GM18526 (cell line): ENCODE data around the gene DOCK1.

Source experiments
- POLR2A ChIP-seq: IDR thresholded peaks from 3 replicates; pipeline ENCODE4 v1.6.1; 2011; ENCODE audit not compliant: insufficient read length; ENCODE audit errors: extremely low read depth

The DOCK1 gene

DNA sequence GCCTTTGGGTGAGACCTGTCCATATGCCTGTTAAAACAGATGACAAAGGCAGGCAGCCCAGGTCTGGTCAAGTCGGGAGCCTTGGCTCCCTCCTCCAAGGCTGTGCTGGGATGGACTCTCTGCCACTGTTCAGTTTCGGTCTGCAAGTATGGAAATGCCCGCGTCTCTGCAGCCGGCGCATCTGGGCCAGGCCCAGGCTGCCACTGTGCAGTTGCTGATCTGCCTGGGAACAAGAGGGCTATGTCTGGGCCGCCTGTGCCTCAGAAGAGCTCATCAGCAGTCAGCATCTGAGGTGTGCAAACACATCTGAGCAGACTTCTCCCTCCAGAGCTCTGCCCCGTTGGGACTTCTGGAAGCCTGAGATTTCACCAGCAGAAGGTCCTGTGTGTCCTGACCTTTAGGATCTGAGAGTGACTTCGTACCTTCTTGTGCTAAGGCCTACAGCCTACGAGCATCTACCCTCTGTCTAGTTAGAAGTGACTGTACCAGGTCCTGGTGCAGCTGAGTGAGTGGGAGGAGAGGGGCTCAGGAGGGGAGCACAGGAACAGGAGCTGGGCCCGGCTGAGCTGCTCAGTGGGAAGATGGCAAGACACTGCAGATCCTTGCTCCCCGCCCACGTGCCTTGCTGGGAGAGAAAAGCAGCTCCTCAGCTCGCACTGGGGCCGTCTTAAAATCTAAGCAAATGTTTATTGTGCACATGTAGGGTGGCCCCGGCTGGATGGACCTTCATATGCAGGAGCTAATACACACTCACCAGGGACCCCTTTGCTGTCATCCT lies 50.9 kb downstream of the DOCK1 start:
- no peak for TF ChIP-seq POLR2A

DNA sequence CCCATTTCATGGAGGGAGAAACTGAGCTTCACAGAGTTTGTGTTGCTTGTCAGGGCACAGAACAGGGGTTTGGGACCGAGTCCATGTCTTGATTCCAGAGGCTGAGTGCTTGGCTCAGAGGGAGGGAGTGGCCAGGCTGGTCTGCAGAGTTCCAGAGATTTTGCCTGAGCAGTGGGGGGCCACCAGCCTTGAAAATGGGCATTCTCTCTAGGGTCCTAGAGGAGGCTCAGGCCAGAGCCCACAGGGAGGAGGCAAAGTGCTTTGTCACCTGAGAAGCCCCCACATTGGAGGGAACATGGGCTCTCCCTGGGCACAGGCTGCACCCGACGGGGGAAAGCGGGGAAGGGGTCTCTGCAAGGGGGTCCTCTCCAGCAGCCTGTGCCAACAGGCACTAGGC lies 51.5 kb downstream of the DOCK1 start:
- TF ChIP-seq POLR2A = no peak

DNA sequence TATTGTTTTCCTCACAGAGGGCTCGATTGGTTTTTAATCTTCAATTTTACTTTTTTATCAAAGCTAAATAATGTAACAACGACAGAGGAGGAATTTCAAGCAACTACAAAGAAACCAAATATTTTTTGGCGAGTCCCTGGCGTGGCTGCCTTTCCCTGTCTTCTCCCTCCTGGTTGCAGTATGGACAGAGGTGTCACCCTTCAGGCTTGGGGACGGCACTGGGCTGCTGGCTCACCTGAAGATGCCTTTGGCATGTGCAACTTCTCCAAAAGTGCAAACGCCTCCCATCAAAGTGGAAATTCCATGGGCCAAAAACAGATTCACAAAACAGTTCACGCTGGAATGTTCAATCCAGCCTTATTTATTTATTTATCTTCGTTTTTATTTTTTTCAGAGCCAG lies 51.9 kb downstream of the DOCK1 start:
- no peak for TF ChIP-seq POLR2A

DNA sequence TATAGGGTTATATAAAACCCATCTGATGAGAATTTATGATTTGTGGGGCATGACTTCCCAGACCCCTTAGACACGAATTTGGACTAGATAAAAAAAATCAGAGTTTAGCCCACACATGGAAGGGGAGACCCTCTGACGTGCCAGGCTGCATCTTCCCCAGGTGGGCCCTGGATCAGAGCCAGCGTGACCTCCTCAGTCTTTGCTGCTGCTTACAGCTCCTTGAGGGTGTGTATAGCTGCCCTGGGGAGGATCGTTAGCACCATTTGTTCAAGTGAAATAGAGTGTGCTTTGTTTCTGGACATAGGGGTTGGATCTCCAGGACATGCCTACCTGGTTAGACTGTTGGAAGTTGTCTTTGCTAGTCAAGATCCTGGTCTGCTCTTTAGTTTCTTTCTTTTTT lies 54.2 kb downstream of the DOCK1 start:
- TF ChIP-seq POLR2A = no peak

DNA sequence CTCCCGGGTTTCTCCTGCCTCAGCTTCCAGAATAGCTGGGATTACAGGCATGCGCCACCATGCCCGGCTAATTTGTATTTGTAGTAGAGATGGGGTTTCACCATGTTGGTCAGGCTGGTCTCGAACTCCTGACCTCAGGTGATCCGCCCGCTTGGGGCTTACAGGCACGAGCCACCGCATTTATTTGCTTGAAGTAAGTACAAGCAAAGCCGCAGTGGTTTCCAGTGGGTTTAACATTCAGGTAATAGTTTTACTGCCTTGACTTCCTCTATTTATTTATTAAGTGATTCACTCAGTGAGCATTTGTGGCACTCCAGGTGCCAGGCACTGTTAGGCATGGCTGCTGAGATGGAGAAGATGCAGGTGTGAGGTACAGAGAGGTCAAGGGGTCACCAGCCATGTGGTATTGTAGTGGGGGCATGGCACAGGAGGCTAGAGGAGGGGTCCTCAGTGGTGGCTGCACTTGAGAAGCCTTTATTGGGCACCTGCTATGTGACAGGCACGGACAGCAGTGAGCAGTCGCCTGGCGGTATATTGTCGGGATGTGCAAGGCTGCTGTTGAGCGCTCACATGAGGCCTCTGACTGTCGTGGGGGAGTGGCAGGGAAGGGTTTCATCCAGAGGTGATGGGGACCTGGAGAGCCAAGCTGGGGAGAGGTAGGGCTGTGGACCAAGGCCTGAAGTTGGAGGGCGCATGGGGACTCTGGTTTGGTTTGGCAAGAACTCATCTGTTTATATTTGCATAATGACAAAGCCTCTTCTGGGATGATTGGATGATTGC lies 54.9 kb downstream of the DOCK1 start:
- TF ChIP-seq POLR2A = no peak

DNA sequence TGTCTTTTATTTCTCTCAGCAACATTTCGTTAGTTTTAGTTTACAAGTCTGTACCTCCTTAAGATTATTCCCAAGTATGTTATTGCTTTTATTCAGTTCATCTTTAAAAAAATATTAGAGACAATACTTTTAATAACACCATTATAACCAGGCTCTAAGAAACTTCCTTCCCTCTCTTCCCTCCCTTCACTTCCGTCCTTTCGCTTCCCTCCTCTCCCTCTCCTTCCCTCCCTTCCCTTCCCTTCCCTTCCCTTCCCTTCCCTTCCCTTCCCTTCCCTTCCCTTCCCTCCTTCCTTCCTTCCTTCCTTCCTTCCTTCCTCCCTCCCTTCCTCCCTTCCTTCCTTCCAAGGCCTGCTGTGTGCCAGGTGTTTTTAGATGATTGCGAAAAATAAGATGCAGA lies 58.1 kb downstream of the DOCK1 start:
- no peak for TF ChIP-seq POLR2A

DNA sequence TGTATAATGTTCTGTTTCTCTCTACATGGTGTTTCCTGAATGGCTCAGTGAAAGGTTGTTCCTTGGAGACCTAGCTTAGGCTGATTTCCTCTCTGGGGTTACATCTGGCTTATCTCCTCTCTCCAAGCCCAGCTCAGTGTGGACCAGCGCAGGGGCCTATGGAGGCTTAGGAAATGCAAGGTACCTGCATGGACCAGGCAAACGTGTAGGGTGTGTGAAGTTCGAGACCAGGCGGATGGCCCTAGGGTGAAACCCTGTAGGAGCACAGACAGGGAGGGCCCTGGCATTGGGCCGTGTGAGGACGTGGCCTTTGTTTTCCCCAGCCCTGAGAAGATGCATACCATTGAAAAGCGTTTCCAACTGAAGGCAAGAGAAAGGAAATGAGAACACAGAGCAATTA lies 59.0 kb downstream of the DOCK1 start:
- TF ChIP-seq POLR2A = no peak

DNA sequence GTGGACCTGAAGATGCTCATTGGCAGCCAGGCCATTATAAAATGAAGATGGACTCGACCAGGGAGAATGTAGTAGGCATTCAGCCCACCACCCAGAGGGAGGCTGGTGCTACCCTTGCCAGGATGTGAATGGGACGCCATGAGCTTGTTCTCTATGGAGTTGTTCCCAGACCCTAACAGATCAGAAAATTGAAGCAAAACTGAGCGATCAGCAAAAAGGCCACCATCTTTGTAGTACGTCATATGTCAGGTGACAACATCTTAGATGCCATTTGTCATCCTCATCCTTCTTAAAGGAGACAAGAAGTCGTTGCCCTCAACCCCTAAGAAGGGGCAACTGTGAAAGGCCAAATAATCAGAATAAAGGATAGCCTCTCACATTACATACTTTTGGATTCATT lies 61.7 kb downstream of the DOCK1 start:
- TF ChIP-seq POLR2A = no peak

DNA sequence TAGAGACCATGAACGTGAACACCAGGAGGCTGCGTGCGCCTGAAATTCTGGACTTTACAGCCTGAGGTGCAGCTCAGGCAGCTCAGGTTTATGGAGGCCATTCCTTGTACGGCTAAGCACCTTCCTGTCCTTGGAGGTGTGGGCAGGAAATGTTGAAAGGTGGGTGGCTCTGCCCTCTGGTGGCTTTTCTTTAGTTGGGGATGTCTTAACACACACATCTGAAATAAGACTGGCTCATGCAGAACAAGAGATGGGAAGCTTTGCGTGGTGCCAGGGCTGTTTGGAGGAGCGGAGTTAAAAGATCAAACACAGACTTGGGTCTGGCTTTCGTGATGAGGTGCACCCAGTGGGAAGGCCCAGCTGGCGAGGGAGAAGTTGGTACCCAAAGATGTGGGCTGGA lies 64.1 kb downstream of the DOCK1 start:
- TF ChIP-seq POLR2A = no peak

DNA sequence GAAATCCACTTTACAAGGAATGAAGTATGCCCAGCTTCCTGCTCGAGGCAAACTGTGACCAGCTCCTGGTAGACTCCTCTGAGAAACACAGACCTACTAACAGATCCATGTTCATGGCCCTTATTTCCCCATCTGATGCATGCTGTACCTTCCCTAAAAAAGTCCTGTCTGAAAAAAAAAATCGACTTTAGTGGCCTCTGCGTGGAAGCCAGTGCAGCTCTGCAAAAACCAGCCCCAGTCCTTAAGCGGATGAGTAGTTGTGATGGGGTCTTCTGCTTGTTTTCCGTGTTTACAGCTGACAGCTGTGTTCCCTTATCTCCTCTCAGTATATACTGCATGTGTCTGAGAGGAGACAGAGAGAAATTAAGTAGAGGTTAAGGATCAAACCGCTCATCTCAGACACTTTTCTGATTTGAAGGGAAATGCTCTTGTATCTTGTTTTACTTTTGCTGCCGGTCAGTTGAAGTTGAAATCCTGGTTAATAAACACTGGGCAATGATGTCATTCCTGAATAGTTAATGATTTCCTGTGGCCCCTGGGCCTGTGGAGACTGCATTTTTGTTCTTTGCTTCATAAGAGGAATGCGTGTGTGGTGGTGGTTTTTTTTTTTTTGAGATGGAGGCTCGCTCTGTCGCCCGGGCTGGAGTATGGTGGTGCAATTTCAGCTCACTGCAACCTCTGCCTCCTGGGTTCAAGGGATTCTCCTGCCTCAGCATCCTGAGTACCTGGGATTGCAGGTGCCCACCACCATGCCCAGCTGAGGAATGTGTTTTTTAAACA lies 67.6 kb downstream of the DOCK1 start:
- TF ChIP-seq POLR2A = no peak

DNA sequence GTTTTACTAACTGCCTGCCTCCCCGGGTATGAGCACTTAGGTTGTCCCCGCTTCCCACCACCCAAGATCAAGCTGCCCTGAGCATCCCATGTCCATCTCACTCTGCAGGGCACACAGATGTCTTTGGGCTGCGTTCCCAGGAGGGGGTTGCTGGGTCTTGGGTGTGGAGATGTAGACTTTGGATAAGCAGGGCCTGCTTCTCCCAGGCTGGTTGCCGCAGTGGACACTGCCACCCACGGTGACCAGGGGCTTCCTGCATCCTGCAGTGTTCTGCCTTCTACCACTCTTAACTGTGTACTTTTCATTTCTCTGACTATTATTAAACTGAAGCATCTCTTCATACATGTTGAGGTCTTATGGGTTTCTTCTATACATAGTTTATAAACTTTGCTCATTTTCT lies 70.0 kb downstream of the DOCK1 start:
- no peak for TF ChIP-seq POLR2A

DNA sequence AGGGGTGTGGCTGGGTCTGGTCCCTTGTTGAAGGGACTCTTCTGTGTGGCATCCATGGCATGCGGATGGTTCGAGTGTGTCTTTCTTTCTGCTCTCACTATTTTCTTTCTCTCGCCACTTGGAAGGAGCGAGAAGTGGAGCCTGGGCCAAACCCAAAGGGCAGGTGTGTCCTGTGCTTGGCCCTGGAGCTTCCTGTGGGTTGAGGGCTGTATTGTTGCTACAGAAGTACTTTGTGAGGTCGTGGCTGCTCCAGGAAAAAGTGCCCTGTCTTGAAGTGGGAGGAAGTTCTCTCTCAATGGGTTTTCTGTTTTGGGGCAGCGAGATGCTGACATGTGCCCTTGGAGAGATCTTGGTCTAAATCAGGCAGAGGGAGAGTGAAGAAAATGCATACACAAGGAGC lies 72.0 kb downstream of the DOCK1 start:
- TF ChIP-seq POLR2A = no peak

DNA sequence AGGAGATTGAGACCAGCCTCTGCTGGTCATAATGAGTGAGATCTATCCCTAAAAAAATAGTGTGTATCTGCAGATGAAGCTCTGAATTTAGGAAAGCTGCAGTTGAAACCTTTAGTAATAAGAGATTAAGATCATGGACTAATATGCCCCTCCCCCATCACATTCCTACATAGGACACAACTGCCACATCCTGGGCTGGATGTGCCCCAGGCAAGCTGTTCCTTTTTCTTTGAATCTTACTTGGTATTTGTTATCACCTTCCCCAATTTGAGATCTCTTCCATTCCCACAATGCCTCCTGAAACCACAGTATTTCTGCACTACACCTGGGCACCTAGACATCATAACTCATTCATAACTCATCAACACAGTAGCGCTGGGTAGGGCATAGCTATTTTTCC lies 74.1 kb downstream of the DOCK1 start:
- TF ChIP-seq POLR2A = no peak

DNA sequence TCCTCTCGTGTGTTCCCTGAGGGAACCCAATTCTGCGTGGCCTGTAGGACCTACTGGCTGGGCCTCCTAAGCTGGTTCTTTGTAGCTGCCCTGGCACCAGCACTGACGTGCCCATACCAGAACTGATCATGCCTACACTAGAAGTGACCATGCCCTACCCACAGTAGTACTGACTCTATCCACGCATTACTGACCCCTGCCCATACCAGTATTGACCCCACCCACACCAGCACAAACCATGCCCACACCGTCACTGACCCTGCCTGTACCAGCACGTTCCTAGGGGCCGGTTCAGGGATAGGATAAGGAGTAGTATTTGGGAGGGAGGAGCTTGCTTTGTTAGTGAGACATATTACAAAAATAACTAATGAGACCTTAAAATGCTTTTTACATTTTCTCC lies 88.0 kb downstream of the DOCK1 start:
- no peak for TF ChIP-seq POLR2A

DNA sequence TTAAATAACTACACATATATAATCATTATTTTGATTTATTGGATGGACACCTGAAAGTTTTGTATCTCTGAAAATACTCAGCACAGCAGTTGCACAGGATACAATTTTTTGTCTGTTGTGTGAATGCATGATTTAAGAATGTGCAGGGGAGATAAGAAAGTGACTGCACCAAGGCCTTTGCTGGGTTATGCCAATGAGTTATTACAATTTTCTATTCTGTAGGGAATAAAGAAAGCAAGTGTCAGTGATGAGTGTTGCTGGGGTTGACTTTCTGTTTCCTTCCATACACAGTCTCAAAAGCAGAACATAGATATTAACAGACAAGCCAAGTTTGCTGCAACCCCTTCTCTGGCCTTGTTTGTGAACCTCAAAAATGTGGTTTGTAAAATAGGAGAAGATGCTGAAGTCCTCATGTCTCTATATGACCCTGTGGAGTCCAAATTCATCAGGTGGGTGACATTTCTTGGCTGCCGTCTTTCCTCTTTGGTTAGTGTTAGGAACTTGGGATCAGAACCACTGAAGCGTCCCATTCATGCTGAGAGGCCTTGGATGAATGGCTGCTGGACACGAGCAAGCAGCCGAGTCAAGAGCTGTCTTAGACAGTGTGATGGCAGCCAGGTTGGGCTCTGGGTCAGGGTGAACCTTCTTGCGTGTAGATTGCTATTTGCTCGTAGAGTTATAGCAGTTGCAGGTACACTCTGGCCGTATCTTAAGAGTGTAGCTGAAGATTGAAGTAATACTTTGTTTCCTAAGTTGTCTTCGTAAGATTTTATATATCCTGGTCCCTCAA lies 92.8 kb downstream of the DOCK1 start:
- no peak for TF ChIP-seq POLR2A
